Activated CD4-positive, CD25-positive, alpha-beta regulatory T cell treated with anti-CD3 and anti-CD28 coated beads, Interleukin-2, amount 50 U/mL, for 24 hours (primary cell): ENCODE data around the gene ABCD1.

Experiments used
- ATAC-seq, 2 donors: fragments of 150-1000 bp; cut with Tn5 transposase; one replicate each; pipeline ENCODE4 v1.10.0; 2021; ENCODE audit warnings: mild to moderate bottlenecking in 1 of 2, moderate library complexity in 1 of 2

ABCD1 gene

DNA sequence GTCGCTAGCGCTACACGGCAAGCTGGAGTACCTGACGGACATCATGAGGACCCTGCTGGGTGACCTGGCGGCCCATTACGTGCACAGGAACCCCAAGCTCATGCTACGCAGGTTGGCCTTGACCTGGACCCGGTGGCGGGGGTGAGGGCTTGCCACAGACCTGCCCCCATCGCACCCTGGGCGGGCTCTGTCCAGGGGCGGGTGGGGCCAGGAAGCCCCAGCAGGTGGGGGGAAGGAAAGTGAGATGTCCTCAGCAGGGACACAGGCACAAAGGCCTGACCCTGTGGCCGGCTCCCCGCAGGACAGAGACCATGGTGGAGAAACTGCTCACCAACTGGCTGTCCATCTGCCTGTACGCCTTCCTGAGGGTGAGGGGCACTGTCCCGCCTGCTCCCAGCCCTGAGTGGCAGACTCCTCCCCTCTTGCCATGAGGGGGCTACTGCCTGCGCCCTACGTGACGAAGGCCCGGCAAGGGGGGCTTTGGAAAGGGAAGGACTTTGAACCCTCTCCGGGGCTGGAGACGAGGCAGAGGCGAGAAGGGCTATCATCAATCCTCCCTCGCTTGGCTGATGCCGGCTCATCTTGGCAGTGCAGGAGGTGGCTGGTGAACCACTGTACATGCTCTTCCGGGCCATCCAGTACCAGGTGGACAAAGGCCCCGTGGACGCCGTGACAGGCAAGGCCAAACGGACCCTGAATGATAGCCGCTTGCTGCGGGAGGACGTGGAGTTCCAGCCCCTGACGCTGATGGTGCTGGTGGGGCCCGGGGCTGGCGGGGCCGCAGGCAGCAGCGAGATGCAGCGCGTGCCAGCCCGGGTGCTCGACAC lies 50.9 kb downstream of the ABCD1 start:
- no peak for ATAC-seq

DNA sequence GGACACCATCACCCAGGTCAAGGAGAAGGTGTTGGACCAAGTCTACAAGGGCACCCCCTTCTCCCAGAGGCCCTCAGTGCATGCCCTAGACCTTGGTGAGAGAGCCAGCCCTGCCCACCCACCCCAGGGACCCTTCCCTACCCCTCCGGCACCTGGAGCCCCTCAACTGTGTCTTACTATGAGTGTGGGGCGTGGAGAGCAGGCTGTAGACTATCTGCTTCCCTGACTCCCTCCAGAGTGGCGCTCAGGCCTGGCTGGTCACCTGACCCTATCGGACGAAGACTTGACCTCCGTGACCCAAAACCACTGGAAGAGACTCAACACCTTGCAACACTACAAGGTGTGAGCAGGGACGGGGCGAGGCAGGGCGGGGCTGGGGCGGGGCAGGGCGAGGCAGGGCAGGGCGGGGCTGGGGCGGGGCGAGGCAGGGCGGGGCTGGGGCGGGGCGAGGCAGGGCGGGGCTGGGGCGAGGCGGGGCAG lies 51.5 kb downstream of the ABCD1 start:
- ATAC-seq, result no peak

DNA sequence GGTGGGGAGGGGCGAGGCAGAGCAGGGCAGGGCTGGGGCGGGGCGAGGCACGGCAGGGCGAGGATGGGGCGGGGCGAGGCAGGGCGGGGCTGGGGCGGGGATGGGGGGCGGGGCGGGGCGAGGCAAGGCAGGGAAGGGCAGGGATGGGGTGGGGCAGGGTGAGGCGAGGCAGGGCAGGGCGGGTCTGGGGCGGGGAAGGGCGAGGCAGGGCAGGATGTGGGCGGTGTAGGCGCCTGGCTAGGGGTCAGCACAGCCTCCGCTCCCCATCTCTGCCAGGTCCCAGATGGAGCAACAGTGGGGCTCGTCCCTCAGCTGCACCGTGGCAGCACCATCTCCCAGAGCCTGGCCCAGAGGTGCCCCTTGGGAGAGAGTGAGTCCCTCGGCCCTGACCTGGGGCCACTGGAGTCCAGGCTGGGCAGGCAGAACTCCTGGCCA lies 52.0 kb downstream of the ABCD1 start:
- ATAC-seq, result no peak

DNA sequence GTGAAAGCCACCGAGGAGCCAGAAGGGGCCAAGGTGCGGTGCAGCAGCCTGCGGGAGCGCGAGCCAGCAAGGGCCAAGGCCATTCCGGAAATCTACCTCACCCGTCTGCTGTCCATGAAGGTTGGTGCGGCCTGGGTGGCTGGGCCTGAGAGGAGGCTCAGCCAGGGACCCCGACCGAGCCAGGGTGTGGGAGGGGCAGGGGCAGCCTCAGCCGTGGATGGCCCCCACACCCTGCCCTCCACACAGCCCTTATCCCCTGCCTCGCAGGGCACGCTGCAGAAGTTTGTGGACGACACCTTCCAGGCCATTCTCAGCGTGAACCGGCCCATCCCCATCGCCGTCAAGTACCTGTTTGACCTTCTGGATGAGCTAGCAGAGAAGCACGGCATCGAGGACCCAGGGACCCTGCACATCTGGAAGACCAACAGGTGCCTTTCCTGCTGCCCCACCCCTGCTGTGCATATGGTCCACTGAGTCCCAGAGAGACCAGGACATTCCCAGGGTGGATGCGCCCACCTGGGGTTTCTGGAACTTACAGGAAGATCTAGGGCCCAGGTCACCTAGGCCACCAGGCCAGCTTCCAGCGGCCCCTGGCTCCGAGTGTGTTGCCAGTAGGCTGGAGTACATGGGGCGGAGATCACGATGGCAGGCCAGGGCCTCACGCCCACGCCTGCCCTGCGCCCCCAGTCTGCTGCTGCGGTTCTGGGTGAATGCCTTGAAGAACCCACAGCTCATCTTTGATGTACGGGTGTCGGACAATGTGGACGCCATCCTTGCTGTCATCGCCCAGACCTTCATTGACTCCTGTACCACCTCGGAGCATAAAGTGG lies 52.8 kb downstream of the ABCD1 start:
- ATAC-seq, result no peak

DNA sequence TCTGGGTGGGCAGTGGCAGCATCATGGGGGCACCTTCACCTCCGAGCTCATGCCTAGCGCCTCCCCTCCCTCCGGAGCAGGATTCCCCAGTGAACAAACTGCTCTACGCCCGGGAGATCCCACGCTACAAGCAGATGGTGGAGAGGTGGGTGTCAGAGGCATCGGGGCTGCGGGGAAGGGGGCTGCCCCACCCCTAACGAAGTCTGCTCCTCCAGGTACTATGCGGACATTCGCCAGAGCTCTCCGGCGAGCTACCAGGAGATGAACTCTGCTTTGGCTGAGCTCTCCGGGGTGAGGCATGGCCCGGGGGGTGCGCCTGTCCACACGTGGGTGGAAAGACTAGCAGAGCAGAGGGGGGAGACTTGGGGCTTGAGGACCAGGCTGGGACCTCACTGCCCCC lies 53.5 kb downstream of the ABCD1 start:
- no peak for ATAC-seq

DNA sequence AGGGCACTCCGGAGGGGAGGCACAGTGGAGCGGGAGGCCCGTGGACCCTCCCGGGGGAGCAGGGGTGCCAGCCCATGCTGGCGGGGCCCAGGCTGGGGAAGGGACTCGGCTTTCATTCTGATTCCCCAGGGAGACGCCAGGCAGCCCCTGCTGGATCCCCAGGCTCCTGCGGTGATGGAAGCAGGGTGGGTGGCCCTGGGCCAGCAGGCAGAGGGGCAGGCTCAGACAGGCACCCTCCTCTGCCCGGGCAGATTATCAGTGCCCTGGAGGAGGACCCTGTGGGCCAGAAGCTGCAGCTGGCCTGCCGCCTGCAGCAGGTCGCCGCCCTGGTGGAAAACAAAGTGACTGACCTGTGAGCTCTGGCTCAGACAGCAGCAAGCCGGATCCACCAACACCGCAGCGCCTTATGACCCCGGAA lies 54.0 kb downstream of the ABCD1 start:
- peak in 1 of 2 donors; percentile 17 for ATAC-seq

DNA sequence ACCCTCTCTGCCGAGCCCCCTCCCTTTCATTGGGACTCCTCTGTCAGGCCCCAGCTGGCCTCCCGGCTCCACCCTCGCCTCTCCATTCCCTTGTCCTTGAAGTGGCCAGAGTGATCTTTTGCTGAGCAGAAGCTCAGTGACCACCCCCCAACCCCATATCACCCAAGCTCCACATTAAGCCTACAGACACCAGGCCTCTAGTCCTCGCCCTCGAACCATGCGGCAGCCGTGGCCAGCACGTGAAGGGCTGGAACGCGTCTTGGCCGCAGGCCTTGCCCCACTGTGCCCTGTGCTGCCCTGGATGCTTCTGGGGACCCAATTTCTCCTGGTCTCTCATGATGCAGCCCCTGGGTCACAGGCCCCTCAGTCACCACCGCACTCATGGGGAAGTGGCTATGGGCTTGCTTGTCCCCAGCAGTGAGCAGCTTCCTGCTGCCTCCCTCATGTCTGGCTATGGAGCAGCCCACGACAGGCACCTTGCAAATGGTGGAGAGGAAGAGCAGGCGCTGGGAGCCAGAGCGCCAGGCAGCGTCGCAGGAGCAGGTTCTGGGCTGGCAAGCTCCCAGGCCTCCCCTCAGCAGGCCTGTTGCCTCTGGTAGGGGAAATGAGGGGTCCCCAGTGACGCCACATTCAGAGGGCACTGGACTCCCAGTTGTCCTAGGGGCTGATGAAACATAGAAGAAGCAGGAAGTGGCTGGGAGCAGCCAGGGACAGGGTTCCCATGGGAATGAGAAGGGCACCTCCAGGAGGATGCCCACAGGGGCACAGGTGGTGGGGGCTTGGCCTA lies 55.4 kb downstream of the ABCD1 start:
- no peak for ATAC-seq

DNA sequence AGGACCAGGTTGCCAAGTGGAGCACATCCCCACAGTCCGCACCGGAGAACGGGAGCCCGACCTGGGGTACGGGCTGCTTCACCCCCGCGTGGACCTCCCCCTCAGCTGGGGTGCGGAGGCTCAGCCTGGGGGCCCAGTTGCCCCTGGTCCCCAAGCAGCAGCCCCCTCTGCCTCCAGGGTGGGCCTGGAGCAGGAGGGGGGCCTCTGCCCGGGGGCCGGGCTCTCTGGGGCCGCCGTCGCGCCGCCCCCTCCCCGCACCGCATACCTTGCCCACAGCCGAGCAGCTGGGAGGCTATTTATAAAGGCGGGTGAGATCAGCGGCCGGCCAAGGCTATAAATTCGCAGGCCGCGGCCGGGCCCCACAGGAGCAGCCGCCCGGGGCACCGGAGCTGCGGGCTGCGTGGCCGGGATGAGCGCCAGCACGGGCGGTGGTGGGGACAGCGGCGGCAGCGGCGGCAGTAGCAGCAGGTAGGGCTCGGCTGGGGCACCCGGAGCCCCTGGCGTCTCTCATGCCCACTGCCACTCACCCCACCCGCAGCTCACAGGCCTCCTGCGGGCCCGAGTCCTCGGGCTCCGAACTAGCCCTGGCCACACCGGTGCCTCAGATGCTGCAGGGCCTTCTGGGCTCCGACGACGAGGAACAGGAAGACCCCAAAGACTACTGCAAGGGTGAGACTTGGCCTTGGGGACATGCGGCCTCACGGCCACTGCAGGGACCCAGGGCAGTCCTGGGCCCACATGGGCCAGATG lies 56.2 kb downstream of the ABCD1 start, which contains the start of gene SRPK3:
TSS of gene SRPK3 (plus strand) at position 364 of the 750 bp plus-strand sequence. CDS start at position 410, 46 bp downstream.
- ATAC-seq, result no peak

DNA sequence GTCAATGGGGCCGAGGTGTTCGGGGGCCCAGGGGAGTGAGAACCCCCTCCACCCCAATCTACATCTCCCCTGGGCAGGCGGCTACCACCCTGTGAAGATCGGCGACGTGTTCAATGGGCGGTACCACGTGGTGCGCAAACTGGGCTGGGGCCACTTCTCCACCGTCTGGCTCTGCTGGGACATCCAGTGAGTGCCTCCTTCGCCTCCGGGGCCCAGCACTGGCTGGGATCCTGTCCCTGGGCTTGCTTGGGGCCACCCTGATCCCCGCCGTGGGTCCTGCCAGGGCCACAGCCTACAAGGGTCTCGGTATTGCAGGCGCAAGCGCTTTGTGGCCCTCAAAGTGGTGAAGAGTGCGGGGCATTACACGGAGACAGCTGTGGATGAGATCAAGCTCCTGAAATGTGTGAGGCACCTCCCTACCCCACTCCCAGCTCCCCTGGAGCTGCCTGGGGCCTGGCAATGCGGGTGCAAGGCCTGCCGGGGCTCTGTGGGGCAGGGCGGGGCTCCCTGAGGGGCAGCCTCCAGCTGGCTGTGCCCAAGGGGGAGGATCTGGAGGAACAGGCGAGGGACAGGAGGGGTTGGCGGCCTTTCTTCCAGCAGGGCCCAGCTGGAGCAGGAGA lies 56.9 kb downstream of the ABCD1 start:
- ATAC-seq, result no peak

DNA sequence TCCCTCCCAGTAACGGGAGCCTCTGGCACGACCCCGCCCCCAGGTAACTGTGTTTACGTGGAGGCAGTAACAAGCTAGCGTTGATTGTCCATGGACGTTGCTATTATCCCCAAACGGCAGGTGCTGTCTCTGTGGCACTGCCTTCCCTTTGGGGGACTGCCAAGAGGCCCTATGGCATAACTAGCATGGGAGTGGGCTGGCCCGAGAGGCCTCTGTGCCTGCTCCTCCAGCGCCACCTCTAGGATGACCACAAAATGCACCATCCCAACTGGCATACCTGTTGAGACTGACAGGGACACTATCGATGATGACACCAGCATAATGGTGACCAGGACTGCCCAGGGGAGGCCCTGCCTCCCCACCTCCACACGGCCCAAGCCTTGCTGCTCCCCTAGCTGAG lies 57.7 kb downstream of the ABCD1 start:
- ATAC-seq, result no peak

DNA sequence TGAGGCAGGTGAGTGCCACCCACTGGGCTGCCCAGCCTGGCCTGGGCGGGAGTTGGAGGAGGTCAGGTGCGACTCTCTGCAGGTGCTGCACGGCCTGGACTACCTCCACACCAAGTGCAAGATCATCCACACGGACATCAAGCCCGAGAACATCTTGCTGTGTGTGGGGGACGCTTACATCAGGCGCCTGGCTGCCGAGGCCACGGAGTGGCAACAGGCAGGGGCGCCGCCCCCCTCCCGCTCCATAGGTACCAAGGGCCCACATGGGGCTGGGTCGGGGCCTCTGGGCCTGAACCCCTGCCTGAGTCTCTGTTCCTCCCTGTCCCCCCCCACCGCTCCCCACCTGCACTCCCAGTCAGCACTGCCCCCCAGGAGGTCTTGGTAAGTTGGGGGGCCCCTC lies 58.2 kb downstream of the ABCD1 start:
- ATAC-seq, result no peak

DNA sequence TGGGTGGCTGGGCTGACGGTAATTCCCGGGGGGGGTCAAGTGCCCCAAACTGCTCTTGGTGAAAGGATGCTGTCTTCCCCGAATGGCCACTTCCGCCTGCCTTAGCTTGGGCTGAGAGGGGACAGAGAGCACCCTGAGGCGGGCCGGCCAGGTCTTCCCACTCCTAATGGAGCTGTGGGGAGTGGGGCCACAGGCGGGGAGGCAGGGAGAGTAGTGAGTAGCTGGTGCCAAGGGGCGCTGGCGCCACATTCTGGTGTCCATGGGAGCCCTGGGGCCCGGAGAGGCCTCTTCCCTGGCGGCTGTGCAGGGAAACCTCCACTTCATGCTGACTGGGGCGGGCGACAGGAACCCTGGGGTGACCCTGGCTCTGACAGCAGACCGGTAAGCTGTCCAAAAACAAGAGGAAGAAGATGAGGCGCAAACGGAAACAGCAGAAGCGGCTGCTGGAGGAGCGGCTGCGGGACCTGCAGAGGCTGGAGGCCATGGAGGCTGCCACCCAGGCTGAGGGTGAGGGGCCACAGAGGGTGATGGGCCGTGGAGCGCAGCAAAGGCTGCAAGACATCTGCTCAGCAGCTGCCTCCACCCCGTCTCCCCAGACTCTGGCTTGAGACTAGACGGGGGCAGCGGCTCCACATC lies 58.8 kb downstream of the ABCD1 start:
- ATAC-seq, result no peak

DNA sequence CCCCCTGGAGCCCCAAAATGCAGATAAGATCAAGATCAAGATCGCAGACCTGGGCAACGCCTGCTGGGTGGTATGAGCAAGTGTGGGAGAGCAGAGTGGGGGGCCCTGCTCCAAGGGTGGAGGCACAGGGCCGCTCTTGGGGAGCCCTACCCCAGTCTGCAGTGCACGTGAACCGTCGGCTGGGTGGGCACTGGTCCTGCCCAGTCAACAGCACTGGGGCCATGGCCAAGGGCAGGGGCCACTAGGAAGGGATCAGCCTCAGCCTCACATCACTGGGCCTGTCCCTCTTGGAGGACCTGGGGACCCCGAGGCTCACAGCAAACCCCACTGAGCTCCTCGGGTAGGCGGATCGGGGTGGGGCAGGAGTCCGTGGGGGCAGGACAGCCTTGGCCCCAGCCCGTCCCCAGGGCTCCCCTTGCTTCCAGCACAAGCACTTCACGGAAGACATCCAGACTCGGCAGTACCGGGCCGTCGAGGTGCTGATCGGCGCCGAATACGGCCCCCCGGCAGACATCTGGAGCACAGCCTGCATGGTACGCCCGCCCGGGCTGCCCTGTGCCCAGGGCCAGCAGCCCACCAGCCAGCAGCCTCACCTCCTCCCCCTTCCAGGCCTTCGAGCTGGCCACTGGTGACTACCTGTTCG lies 59.8 kb downstream of the ABCD1 start:
- ATAC-seq, result no peak

DNA sequence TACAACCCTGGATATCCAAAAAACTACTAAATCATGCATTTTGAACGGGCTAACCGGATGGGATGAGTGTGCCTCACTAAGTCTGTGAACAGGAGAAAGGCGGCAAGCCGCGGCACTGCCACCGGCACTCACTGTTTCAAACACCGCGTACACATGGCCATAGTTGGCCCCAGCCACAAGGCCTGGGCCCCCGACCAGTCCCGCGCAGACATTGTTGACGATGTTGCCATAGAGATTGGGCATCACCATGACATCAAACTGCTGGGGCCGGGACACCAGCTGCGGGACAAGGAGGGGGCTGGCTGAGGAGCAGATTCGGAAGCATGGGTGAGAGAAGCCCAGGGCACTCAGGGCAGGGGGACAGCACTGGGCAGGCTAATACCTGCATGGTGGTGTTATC lies 62.0 kb downstream of the ABCD1 start:
- ATAC-seq, result no peak

DNA sequence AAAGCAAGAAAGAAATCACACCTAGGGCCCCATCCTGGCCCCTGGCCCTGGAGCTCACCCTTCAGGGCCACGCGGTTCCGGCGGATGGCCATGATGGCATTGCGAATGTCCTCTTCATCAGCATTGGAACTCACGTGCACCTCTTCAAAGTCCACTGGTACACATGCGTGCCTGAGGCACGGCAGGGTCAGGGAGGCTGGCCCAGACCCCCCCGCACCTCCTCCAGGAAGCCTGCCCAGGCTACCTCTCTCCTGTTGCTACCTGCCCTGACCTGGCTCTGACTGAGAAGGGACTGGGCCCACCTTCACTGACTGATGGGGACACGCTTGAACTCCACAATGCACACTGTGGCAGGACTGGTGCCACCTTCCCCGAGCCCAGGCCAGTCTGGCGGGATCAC lies 65.0 kb downstream of the ABCD1 start:
- no peak for ATAC-seq

DNA sequence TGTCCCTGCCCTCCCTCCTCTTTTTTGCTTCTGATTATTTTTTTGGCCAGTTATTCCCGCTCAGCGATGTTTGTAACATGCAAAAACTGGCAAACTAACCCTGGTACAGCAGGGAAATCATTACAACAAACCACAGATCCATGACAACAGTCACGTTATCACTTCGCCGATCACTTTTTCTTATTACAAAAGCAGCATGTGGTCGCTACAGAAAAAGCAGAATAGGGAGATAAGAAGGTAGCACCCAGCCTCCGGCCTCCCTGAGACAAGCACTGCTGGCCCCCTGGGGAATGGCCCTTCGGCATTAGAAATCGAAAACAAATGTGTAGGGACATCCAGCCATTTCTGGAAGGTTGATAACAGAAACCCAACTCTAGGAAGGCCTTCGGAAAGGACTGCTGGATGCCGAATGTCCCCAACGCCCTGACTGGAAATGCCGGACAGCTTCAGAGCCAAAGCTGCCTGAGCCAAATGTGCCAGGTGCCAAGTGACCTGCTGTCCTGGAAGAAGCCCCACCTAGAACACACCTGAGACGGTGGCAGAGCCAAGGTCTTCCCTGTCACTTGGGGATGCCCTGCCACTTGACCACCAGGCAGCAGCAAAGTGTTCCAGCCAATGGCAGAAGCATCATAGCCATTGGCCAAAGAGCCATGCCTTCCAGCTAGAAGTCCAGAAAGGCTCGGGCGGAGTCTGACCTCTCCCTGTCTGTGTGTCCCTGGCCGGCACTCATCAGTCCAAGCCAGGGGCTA lies 66.6 kb downstream of the ABCD1 start:
- ATAC-seq, result no peak

DNA sequence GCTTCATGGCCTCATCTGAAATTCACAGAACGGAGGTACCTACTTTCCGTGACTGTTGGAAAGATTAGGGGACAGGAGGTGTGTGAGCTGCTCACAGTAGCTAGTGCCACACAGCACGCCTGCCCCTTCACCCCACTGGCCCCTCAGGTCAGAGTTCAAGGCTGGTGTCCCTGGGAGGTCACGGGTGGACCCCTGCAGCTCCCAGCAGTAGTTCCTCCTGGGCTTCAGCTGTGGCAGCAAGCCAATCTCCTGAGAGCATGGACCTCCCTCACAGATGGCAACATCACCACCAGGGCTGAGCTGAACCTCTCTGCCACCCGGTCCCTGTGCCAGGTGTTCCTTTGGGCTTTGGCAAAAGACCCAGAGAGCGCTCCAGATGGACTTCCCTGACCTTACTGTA lies 67.7 kb downstream of the ABCD1 start:
- no peak for ATAC-seq

DNA sequence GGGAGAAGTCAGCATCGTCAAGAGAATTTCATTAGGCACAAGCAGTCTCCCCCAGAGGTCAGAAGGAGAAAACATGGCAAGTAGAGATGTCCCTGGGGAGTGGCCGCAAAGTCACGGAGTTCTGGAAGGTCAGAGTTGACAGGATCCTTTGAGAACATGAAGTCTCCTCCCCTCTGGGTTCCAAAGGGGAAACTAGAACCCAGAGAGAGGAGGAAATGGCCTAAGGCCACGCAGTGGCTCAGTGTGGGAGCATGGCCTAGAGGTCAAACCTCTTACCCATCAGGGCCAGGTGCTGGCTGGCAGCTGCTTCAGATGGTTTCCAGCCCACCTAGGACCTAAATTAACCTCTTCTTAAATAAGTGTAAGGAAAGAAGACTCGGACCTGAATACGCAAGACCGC lies 68.6 kb downstream of the ABCD1 start:
- ATAC-seq, result no peak
